ENCODE measurements around the gene NRSN1. TPM values are rescaled to one million over a fixed set of nuclear protein-coding genes. Genes with fewer than 3 reads are reported as not detected.

NRSN1 gene
- total RNA-seq, 1 donor from 2014 or later, result not detected

- Histone ChIP-seq H3K27me3 (no peaks in the 10 kb centered on the region), H3K9me3 (no peaks in the 10 kb centered on the region), H3K36me3 (no peaks in the 10 kb centered on the region), H3K4me1 (no peaks in the 10 kb centered on the region), H3K27ac (no peak overlapping the region), H3K4me3 (no peak overlapping the region)
- TF ChIP-seq, protein P1, sequence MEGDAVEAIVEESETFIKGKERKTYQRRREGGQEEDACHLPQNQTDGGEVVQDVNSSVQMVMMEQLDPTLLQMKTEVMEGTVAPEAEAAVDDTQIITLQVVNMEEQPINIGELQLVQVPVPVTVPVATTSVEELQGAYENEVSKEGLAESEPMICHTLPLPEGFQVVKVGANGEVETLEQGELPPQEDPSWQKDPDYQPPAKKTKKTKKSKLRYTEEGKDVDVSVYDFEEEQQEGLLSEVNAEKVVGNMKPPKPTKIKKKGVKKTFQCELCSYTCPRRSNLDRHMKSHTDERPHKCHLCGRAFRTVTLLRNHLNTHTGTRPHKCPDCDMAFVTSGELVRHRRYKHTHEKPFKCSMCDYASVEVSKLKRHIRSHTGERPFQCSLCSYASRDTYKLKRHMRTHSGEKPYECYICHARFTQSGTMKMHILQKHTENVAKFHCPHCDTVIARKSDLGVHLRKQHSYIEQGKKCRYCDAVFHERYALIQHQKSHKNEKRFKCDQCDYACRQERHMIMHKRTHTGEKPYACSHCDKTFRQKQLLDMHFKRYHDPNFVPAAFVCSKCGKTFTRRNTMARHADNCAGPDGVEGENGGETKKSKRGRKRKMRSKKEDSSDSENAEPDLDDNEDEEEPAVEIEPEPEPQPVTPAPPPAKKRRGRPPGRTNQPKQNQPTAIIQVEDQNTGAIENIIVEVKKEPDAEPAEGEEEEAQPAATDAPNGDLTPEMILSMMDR (IDR thresholded peaks at IDR 0.05), result no peak
- ATAC-seq, result no peak
- intact Hi-C loops (cut with DNase I), result no loop called here
- DNase-seq, result no peak
Measured at GRCh38 chr6:24183584-24183983, 57.6 kb downstream of the NRSN1 start.

DNA sequence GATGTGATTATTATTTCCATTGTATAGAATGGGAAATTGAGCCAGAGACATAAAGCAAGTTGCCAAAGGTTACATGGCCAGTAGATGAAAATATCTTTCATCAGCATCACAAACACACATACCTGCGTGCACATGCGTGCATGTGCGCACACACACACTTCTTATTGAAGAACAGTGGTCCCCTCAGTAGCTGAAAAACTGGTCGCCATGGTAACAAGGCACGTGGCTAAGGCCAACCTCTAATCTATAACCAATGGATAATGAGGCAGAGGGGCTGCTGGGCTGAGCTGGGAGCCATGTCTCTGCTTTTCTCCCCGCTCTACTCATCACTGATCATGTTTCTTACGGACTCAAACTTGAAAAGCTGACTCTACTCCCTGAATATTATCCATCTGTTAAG is 60.3 kb downstream of the NRSN1 start:
- intact Hi-C loops (cut with DNase I), result no loop called here

DNA sequence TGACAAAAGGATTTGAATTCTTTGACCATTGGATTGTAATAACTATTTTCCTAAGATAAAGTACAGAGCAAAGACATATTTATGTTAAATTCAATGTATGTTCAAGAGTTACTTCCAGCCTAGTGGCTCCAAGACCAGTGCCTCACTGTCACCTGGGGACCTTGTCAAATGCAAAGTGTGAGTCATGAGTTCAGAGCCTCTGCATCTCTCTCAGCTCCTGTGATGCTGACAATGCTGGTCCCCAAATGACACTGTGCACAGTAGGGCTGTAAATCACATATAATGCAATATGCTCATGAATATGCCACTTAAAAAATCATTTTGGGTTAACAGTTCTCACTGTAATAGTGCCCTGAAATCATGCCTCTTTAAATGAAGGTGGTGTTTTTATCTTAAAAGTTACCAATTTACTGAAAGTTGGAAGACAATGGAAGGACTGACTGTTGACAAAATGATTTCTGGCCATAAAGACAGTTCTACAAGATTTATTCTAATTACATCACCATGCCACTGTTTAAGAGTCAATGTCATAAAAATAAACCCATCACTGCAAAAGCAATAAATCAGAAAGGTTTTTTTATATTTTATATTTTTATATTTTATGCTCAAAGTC is 62.1 kb downstream of the NRSN1 start:
- ATAC-seq, result no peak
- no peaks in the 10 kb centered on the region for H3K9me3 ChIP-seq
- H3K4me1 ChIP-seq, result no peaks in the 10 kb centered on the region
- H3K27ac ChIP-seq, result no peak overlapping the region
- no peak overlapping the region for H3K4me3 ChIP-seq
- no peaks in the 10 kb centered on the region for H3K27me3 ChIP-seq
- TF ChIP-seq, protein P1 (IDR thresholded peaks at IDR 0.05), result no peak
- no peak for DNase-seq
- no peaks in the 10 kb centered on the region for H3K36me3 ChIP-seq
- intact Hi-C loops (cut with DNase I), result no loop called here

More for the DNA sequence above, 60.3 kb downstream of the NRSN1 start:
- no peak for ATAC-seq
- TF ChIP-seq, protein P1 (IDR thresholded peaks at IDR 0.05), result no peak
- Histone ChIP-seq H3K4me3 (no peak overlapping the region), H3K36me3 (no peaks in the 10 kb centered on the region), H3K9me3 (no peaks in the 10 kb centered on the region), H3K27ac (no peak overlapping the region), H3K4me1 (no peaks in the 10 kb centered on the region), H3K27me3 (no peaks in the 10 kb centered on the region)
- DNase-seq, result no peak

DNA sequence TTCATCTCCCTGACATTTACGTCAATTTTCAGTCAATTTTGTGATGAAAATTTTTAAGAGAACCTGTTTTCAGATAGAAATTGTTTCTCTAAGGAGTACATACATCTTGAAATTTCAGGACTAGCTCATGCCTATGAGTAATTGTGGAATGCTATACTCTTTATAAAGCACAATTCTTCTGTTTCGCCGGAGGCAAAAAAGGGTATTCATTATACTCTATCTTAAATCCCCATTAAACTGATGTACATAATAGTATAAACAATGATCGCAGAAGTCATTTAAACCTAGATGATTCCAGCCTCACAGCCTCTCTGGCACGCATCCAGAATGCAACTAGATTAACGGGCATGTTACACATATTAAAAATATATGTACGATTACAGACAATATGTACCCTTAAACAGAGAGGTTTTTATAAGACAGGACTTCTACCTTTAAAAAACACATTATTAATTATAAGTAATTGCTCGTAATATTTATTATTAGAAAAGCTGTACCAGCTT is 62.6 kb downstream of the NRSN1 start:
- intact Hi-C loops (cut with DNase I), result no loop called here

GRCh38 chr6:24191346-24191745 is 65.3 kb downstream of the NRSN1 start:
- H3K9me3 ChIP-seq, result no peaks in the 10 kb centered on the region
- H3K36me3 ChIP-seq, result no peaks in the 10 kb centered on the region
- intact Hi-C loops (cut with DNase I), result no loop called here
- no peaks in the 10 kb centered on the region for H3K27me3 ChIP-seq
- TF ChIP-seq, protein P1 (IDR thresholded peaks at IDR 0.05), result no peak
- ATAC-seq (no peak), DNase-seq (no peak)
- H3K27ac ChIP-seq, result no peak overlapping the region
- H3K4me1 ChIP-seq, result no peaks in the 10 kb centered on the region
- H3K4me3 ChIP-seq, result no peak overlapping the region

More for the DNA sequence above, 62.6 kb downstream of the NRSN1 start:
- no peaks in the 10 kb centered on the region for H3K27me3 ChIP-seq
- DNase-seq (no peak), ATAC-seq (no peak)
- H3K9me3 ChIP-seq, result no peaks in the 10 kb centered on the region
- no peaks in the 10 kb centered on the region for H3K36me3 ChIP-seq
- no peak overlapping the region for H3K27ac ChIP-seq
- H3K4me3 ChIP-seq, result no peak overlapping the region
- H3K4me1 ChIP-seq, result no peaks in the 10 kb centered on the region
- TF ChIP-seq, protein P1 (IDR thresholded peaks at IDR 0.05), result no peak
